ENCODE data around the gene FIGN. TPM values are rescaled to one million over a fixed set of nuclear protein-coding genes. Genes with fewer than 3 reads are reported as not detected.

Gene FIGN
- total and polyA plus RNA-seq, 2 of the 13 experiments (the other 11 are each of a cell fraction or from before 2014, with no cell fraction given), result 6.6 to 6.7 TPM

DNA sequence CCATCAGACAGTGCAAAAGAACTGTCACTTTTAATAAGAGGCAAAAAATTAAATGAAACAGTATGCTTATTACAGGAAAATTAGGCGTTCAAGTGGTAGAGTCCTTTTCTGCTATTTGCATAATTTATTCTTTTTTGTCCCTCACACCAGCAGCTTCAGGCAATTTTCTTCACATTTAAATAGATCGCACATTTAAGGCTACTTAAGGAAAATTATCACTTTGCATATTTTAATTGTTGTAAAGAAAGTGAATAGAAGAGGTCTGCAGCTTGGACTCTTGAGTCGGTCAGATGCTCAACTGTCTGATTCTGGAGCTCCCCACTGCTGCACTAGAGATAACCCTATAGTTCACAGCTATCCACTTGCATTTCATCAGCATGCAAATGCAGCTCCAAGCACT, 141.3 kb downstream of the FIGN start (continued):
- TF ChIP-seq, protein P1, sequence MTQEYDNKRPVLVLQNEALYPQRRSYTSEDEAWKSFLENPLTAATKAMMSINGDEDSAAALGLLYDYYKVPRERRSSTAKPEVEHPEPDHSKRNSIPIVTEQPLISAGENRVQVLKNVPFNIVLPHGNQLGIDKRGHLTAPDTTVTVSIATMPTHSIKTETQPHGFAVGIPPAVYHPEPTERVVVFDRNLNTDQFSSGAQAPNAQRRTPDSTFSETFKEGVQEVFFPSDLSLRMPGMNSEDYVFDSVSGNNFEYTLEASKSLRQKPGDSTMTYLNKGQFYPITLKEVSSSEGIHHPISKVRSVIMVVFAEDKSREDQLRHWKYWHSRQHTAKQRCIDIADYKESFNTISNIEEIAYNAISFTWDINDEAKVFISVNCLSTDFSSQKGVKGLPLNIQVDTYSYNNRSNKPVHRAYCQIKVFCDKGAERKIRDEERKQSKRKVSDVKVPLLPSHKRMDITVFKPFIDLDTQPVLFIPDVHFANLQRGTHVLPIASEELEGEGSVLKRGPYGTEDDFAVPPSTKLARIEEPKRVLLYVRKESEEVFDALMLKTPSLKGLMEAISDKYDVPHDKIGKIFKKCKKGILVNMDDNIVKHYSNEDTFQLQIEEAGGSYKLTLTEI (CRISPR knock-in tag; conservative IDR thresholded peaks at IDR 0.05), result no peak
- no peak for TF ChIP-seq TOPORS (CRISPR knock-in tag; IDR thresholded peaks at IDR 0.05)
- no peak for TF ChIP-seq CCDC6 (CRISPR knock-in tag; IDR thresholded peaks at IDR 0.05)
- TF ChIP-seq GATA4 (IDR thresholded peaks at IDR 0.05; ENCODE audit: borderline replicate concordance, low read depth), result no peak
- no peak for TF ChIP-seq YEATS4 (CRISPR knock-in tag; IDR thresholded peaks at IDR 0.05; ENCODE audit: borderline replicate concordance)

DNA sequence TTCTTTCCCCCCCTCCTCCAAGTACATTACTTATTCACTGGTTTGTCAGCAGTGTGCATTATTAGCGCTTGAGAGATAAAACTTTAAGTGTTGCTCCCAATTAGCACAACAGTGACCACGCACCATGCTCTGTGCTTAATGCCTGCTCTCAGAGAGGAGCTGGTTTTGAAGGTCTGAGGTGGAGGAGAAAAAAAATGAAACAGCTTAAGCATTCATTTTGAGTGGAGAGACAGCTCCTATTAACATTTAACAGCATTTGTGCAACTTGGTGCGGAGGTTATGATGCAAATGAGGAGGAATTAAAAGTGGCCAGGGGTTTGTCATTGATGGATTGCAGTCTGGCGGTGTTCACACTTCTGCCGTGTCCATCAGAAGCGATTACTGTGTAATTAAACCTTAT, 141.8 kb downstream of the FIGN start:
- in situ Hi-C loops (cut with HindIII; ENCODE audit: extremely low pct_ligation_motif_present, low pct_unique_long_range_greater_than_20kb), result no loop called here
- H3K36me3 ChIP-seq (replicated peaks in 1 of 2; ENCODE audit: control insufficient read depth in 1 of 2, insufficient read depth in 2 of 2, low read length in 2 of 2), result no peaks in the 10 kb centered on the region

More for the DNA sequence above, 141.8 kb downstream of the FIGN start:
- intact Hi-C loops (cut with micrococcal nuclease; ENCODE audit: unreplicated experiment), result no loop called here
- DNase-seq (ENCODE audit: low spot score), result no peak
- WGBS (ENCODE audit: low lambda C conversion rate), result 36% methylated on average over 6 of the region's 6 CpGs
- H3K27me3 ChIP-seq (ENCODE audit: control insufficient read depth in 1 of 2, insufficient read depth in 2 of 2, low read length in 2 of 2), result no peaks in the 10 kb centered on the region
- no peaks in the 10 kb centered on the region for H3K79me2 ChIP-seq (ENCODE audit: insufficient read depth, low read length)
- no peak overlapping the region for H3K4me2 ChIP-seq (ENCODE audit: low read depth, low read length)
- POLR2A ChIA-PET, result no interaction called here
- no peaks in the 10 kb centered on the region for H4K20me1 ChIP-seq (ENCODE audit: insufficient read depth, low read length)
- no peak for FAIRE-seq
- H3K9ac ChIP-seq (ENCODE audit: insufficient read depth, low read depth, low read length), result no peak overlapping the region
- H3K27ac ChIP-seq (ENCODE audit: extremely low read length, insufficient read depth, low read length), result no peak overlapping the region
- H3K4me3 ChIP-seq (replicated peaks in 1 of 3; ENCODE audit: insufficient read depth in 1 of 3, low read depth in 2 of 3, low read length in 3 of 3), result no peak overlapping the region
- BruUV-seq (replicated peaks), result no TSS peak
- H3K4me1 ChIP-seq (ENCODE audit: insufficient read depth, low read length), result no peaks in the 10 kb centered on the region
- no peak for ATAC-seq
- H2AFZ ChIP-seq (ENCODE audit: low read length), result no peak overlapping the region
- TF ChIP-seq ZEB1 (IDR thresholded peaks at IDR 0.05; ENCODE audit: insufficient replicate concordance, low read depth), result no peak
- TF ChIP-seq SRF (IDR thresholded peaks at IDR 0.05; ENCODE audit: low read depth, low read length), result no peak
- CTCF ChIA-PET (ENCODE audit: low intra/inter-chr PET ratio, low total read pairs), result interaction anchor here (0.7 kb wide), 1 partner anchor 467 kb away, joined by 4 read pairs; no protein-coding TSS in a partner anchor
- no peaks in the 10 kb centered on the region for H3K9me3 ChIP-seq (ENCODE audit: low read length)

Data from HepG2 (cell line).